SK-N-SH treated with all-trans-retinoic acid at 6 μM for 48 hours (cell line): ENCODE measurements around the gene CHAC1.

Experiments
- ARNTL ChIP-seq: fragments of 450-650 bp; formaldehyde crosslinking; IDR thresholded peaks from 2 replicates; pipeline ENCODE4 v1.5.0; 2020; ENCODE audit warnings: low read depth, mild to moderate bottlenecking, moderate library complexity, borderline replicate concordance
- BACH2 ChIP-seq: fragments of 250-450 bp; sonication (Bioruptor Pico); IDR thresholded peaks from 2 replicates; pipeline ENCODE4 v1.9.0; 2021; ENCODE audit warnings: mild to moderate bottlenecking, borderline replicate concordance
- GLIS3 ChIP-seq: fragments of 250-450 bp; sonication (Bioruptor Pico); IDR thresholded peaks from 2 replicates; pipeline ENCODE4 v1.5.0; 2020; ENCODE audit warnings: mild to moderate bottlenecking, moderate library complexity
- ISL1 ChIP-seq: fragments of 250-450 bp; sonication (Bioruptor Pico); IDR thresholded peaks from 2 replicates; pipeline ENCODE4 v2.1.2; 2022; ENCODE audit warnings: mild to moderate bottlenecking, moderate library complexity
- OSR1 ChIP-seq: fragments of 250-450 bp; sonication (Bioruptor Pico); IDR thresholded peaks from 2 replicates; pipeline ENCODE4 v1.8.0; 2022; ENCODE audit warnings: moderate library complexity, mild to moderate bottlenecking, inconsistent platforms
- SNAI2 ChIP-seq: fragments of 250-450 bp; sonication (Bioruptor Pico); IDR thresholded peaks from 2 replicates; pipeline ENCODE4 v1.5.0; 2020; ENCODE audit warnings: mild to moderate bottlenecking, moderate library complexity
- ZFP3 ChIP-seq: fragments of 250-450 bp; sonication (Bioruptor Pico); IDR thresholded peaks from 2 replicates; pipeline ENCODE4 v1.5.0; 2020; ENCODE audit warnings: mild to moderate bottlenecking, moderate library complexity
- ZFP30 ChIP-seq: fragments of 450-650 bp; formaldehyde crosslinking; IDR thresholded peaks from 2 replicates; pipeline ENCODE4 v1.5.0; 2022; ENCODE audit warnings: mild to moderate bottlenecking, moderate library complexity
- ZNF70 ChIP-seq: fragments of 450-650 bp; formaldehyde crosslinking; IDR thresholded peaks from 2 replicates; pipeline ENCODE4 v1.5.0; 2020; ENCODE audit warnings: mild to moderate bottlenecking, moderate library complexity
- ZNF8 ChIP-seq: fragments of 450-650 bp; formaldehyde crosslinking; IDR thresholded peaks from 2 replicates; pipeline ENCODE4 v1.5.0; 2020; ENCODE audit warnings: mild to moderate bottlenecking, moderate library complexity
- TF ChIP-seq, protein P1 (sequence below): fragments of 250-450 bp; sonication (Bioruptor Pico); IDR thresholded peaks from 2 replicates; pipeline ENCODE4 v1.8.0; 2020; ENCODE audit warnings: mild to moderate bottlenecking, moderate library complexity, borderline replicate concordance
- TF ChIP-seq, protein P2 (sequence below): fragments of 250-450 bp; sonication (Bioruptor Pico); IDR thresholded peaks from 2 replicates; pipeline ENCODE4 v1.8.0; 2021; ENCODE audit warnings: low read depth, mild to moderate bottlenecking, moderate library complexity, borderline replicate concordance
- TF ChIP-seq, protein P3 (sequence below): fragments of 250-450 bp; sonication (Bioruptor Pico); IDR thresholded peaks from 2 replicates; pipeline ENCODE4 v1.5.1; 2021; ENCODE audit warnings: mild to moderate bottlenecking, moderate library complexity

DNA sequence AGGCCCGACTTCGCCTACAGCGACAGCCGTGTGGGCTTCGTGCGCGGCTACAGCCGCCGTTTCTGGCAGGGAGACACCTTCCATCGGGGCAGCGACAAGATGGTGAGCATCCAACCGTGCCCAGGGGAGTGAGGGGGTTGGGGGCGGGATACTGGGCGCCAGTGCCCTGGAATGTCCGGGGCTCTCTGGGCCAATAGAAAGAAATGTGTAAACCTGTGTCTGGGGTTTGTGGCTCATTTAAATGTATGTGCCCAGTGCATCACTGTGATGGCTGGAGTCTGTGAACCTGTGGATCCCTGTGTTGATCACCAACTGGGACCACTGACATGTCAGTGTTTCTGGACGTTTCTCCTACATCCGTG lies 423 bp downstream of the CHAC1 start:
- TF ChIP-seq, protein P1, sequence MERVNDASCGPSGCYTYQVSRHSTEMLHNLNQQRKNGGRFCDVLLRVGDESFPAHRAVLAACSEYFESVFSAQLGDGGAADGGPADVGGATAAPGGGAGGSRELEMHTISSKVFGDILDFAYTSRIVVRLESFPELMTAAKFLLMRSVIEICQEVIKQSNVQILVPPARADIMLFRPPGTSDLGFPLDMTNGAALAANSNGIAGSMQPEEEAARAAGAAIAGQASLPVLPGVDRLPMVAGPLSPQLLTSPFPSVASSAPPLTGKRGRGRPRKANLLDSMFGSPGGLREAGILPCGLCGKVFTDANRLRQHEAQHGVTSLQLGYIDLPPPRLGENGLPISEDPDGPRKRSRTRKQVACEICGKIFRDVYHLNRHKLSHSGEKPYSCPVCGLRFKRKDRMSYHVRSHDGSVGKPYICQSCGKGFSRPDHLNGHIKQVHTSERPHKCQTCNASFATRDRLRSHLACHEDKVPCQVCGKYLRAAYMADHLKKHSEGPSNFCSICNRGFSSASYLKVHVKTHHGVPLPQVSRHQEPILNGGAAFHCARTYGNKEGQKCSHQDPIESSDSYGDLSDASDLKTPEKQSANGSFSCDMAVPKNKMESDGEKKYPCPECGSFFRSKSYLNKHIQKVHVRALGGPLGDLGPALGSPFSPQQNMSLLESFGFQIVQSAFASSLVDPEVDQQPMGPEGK (CRISPR knock-in tag), result no peak
- TF ChIP-seq GLIS3 (CRISPR knock-in tag) (no peak), ISL1 (CRISPR knock-in tag) (no peak), ARNTL (CRISPR knock-in tag) (no peak), ZNF8 (CRISPR knock-in tag) (no peak), SNAI2 (CRISPR knock-in tag) (no peak), OSR1 (CRISPR knock-in tag) (no peak), ZFP30 (CRISPR knock-in tag) (no peak), ZFP3 (no peak), BACH2 (no peak), ZNF70 (no peak)
- TF ChIP-seq, protein P2, sequence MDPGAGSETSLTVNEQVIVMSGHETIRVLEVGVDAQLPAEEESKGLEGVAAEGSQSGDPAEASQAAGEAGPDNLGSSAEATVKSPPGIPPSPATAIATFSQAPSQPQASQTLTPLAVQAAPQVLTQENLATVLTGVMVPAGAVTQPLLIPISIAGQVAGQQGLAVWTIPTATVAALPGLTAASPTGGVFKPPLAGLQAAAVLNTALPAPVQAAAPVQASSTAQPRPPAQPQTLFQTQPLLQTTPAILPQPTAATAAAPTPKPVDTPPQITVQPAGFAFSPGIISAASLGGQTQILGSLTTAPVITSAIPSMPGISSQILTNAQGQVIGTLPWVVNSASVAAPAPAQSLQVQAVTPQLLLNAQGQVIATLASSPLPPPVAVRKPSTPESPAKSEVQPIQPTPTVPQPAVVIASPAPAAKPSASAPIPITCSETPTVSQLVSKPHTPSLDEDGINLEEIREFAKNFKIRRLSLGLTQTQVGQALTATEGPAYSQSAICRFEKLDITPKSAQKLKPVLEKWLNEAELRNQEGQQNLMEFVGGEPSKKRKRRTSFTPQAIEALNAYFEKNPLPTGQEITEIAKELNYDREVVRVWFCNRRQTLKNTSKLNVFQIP (CRISPR knock-in tag), result no peak
- TF ChIP-seq, protein P3, sequence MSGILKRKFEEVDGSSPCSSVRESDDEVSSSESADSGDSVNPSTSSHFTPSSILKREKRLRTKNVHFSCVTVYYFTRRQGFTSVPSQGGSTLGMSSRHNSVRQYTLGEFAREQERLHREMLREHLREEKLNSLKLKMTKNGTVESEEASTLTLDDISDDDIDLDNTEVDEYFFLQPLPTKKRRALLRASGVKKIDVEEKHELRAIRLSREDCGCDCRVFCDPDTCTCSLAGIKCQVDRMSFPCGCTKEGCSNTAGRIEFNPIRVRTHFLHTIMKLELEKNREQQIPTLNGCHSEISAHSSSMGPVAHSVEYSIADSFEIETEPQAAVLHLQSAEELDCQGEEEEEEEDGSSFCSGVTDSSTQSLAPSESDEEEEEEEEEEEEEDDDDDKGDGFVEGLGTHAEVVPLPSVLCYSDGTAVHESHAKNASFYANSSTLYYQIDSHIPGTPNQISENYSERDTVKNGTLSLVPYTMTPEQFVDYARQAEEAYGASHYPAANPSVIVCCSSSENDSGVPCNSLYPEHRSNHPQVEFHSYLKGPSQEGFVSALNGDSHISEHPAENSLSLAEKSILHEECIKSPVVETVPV (CRISPR knock-in tag), result no peak
